WTC11 (cell line): Measurements from ENCODE around the gene CLK2. TPM values are rescaled to one million over a fixed set of nuclear protein-coding genes. Genes with fewer than 3 reads are reported as not detected.
A peak's percentile ranks its signal among the peaks of the same experiment; 100 is the strongest.
"Not testable (repeated sequence)": the region's sequence is repeated elsewhere in the genome, so short reads cannot be mapped to it uniquely, and the experiment has no call there.

ENCODE experiments used
- ATAC-seq: fragments of 200-7000 bp; cut with Tn5 transposase; 2 replicates; pipeline ENCODE4 v1.10.0; 2021; ENCODE audit warnings: mild to moderate bottlenecking, moderate library complexity
- CTCF ChIA-PET: fragments of 300-600 bp; sonication (Branson Sonifier 250); formaldehyde crosslinking; loops from one replicate; lab custom pipeline; 2021; ENCODE audit warnings: antibody characterized with exemption; lab: Charles Lee
- POLR2A ChIA-PET: fragments of 350-600 bp; sonication (Branson Sonifier 250); formaldehyde crosslinking; loops from one replicate; lab custom pipeline; 2021; ENCODE audit warnings: antibody characterized with exemption; lab: Charles Lee
- DNase-seq: peaks from one replicate; pipeline ENCODE4 v3.0.0; 2021; ENCODE audit warnings: low spot score
- H3K27ac Mint-ChIP-seq: 2 replicates; pipeline ENCODE4 v1.8.0; 2021; ENCODE audit warnings: mixed read lengths
- H3K27me3 Mint-ChIP-seq: 2 replicates; pipeline ENCODE4 v1.8.0; 2021; ENCODE audit warnings: low read depth, mild to moderate bottlenecking, moderate library complexity, mixed read lengths
- H3K36me3 Mint-ChIP-seq: 2 replicates; pipeline ENCODE4 v1.8.0; 2021; ENCODE audit warnings: mixed read lengths
- H3K4me1 Mint-ChIP-seq: 2 replicates; pipeline ENCODE4 v1.8.0; 2022; ENCODE audit warnings: mixed read lengths
- H3K4me3 Mint-ChIP-seq: 2 replicates; pipeline ENCODE4 v1.8.0; 2021; ENCODE audit warnings: mild to moderate bottlenecking, moderate library complexity, mixed read lengths
- H3K9me3 Mint-ChIP-seq: 2 replicates; pipeline ENCODE4 v1.8.0; 2021; ENCODE audit warnings: mixed read lengths
- CREB1 ChIP-seq: sonication (generic); formaldehyde crosslinking; IDR thresholded peaks from 2 replicates; pipeline ENCODE4 v1.8.0; 2023; ENCODE audit warnings: mild to moderate bottlenecking, missing genetic modification reagents
- KAT7 ChIP-seq: sonication (generic); formaldehyde crosslinking; IDR thresholded peaks from 2 replicates; pipeline ENCODE4 v1.8.1; 2023; ENCODE audit warnings: missing genetic modification reagents, mild to moderate bottlenecking, borderline replicate concordance
- NR3C1 ChIP-seq: sonication (generic); formaldehyde crosslinking; conservative IDR thresholded peaks from 2 replicates; pipeline ENCODE4 v1.8.1; 2023; ENCODE audit warnings: low read depth, mild to moderate bottlenecking, missing genetic modification reagents
- USF1 ChIP-seq: sonication (generic); formaldehyde crosslinking; IDR thresholded peaks from 2 replicates; pipeline ENCODE4 v1.8.0; 2022; ENCODE audit warnings: mild to moderate bottlenecking, missing genetic modification reagents
- ZNF121 ChIP-seq: sonication (generic); formaldehyde crosslinking; IDR thresholded peaks from 2 replicates; pipeline ENCODE4 v1.8.0; 2023; ENCODE audit warnings: missing genetic modification reagents
- total RNA-seq: library from RNA; stranded (reverse); gene quantifications from 3 replicates; pipeline ENCODE4 v1.2.3, GENCODE V29; 2021
- TF ChIP-seq, protein P1 (sequence below): sonication (generic); formaldehyde crosslinking; IDR thresholded peaks from 2 replicates; pipeline ENCODE4 v1.8.1; 2023; ENCODE audit warnings: mild to moderate bottlenecking, missing genetic modification reagents, moderate library complexity
- TF ChIP-seq, protein P2 (sequence below): sonication (generic); formaldehyde crosslinking; IDR thresholded peaks from 2 replicates; pipeline ENCODE4 v1.8.1; 2023; ENCODE audit warnings: mild to moderate bottlenecking, missing genetic modification reagents
- TF ChIP-seq, protein P3 (sequence below): sonication (generic); formaldehyde crosslinking; IDR thresholded peaks from 2 replicates; pipeline ENCODE4 v1.8.0; 2023; ENCODE audit warnings: missing genetic modification reagents

Gene CLK2
- total RNA-seq, 1 experiment from 2014 or later = 74.4 TPM

DNA sequence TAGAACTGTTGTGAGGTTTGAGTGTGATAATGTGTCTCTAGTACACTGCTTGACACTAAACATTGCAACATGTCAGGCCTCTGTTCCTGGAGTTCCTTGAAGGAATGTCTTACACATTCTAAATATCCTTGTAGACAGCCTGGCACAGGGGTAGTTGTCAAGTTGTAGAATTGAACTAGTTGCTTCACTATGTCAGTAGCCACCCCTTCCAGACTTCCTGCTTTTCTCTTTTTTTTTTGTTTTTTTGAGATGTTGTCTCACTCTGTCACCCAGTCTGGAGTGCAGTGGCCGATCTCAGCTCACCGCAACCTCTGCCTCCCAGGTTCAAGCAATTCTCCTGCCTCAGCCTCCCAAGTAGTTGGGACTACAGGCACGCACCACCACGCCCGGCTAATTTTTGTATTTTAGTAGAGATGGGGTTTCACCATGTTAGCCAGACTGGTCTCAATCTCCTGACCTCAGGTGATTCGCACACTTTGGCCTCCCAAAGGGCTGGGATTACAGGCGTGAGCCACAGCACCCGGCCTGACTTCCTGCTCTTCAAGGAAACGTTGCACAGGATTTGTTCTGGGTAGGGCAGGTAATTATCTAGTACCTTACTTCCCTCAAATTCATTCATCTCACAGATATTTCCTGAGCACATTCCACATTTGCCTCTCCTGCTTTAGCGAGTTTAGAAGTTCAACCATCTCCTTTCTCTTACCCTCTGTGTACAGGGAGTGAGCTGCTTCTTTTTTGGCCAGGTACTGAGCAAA lies 52.9 kb downstream of the CLK2 start:
- POLR2A ChIA-PET, ATAC-seq: not testable (repeated sequence)

DNA sequence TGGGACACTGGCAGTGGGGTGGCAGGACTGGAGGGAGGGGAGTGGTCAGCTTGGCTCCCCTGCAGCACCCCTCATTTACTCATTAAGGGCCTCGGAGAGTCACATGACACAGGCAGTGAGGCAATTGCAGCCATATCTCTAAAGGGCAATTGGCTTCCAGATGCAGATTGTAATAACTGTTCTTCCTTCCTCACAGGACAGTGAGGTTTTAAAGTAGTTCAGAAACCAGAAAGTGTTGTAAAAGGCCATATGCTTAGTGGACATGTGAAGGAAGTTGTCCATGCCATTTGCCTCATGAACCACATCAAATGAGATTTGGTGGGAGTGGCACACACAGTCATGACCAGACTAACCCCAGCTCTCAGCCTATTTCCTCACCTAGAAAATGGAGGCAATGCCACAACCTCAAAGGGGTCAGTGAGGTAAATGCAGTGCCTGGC lies 53.7 kb downstream of the CLK2 start:
- H3K36me3 Mint-ChIP-seq = peaks cover 5% of the 10 kb centered on the region
- no peak for TF ChIP-seq NR3C1 (CRISPR knock-in tag)
- no peak for TF ChIP-seq ZNF121 (CRISPR knock-in tag)
- TF ChIP-seq USF1 = peak; percentile 95
- TF ChIP-seq, protein P1, sequence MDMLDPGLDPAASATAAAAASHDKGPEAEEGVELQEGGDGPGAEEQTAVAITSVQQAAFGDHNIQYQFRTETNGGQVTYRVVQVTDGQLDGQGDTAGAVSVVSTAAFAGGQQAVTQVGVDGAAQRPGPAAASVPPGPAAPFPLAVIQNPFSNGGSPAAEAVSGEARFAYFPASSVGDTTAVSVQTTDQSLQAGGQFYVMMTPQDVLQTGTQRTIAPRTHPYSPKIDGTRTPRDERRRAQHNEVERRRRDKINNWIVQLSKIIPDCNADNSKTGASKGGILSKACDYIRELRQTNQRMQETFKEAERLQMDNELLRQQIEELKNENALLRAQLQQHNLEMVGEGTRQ (CRISPR knock-in tag) = peak; percentile 95
- TF ChIP-seq CREB1 (CRISPR knock-in tag) = no peak
- peaks cover 12% of the 10 kb centered on the region for H3K4me1 Mint-ChIP-seq
- H3K4me3 Mint-ChIP-seq = peak overlapping the region; percentile 56
- ChIA-PET CTCF (interaction anchor here (1.0 to 2.6 kb wide), 5 partner anchors 13 to 47 kb away, joined by 3 to 14 read pairs (median 8); partner anchors contain the start of genes KRTCAP2 and THBS3), POLR2A (interaction anchor here (0.7 to 1.5 kb wide), 3 partner anchors 16 to 25 kb away, joined by 3 to 4 read pairs (median 3); no protein-coding TSS in a partner anchor)
- peak; percentile 27 for DNase-seq
- no peaks in the 10 kb centered on the region for H3K27me3 Mint-ChIP-seq
- ATAC-seq = peak; percentile 68
- H3K27ac Mint-ChIP-seq = peak overlapping the region; percentile 82
- H3K9me3 Mint-ChIP-seq = no peaks in the 10 kb centered on the region

More for the DNA sequence above, 52.9 kb downstream of the CLK2 start:
- Mint-ChIP-seq H3K4me1 (peaks cover 16% of the 10 kb centered on the region), H3K27ac (peak overlapping the region; percentile 45; the same call in 1 of the 2 replicates)
- not testable (repeated sequence) for DNase-seq, H3K36me3 Mint-ChIP-seq, H3K27me3 Mint-ChIP-seq, H3K9me3 Mint-ChIP-seq, H3K4me3 Mint-ChIP-seq
- CTCF ChIA-PET = interaction anchor here (1.5 kb wide), 1 partner anchor 30 kb away, joined by 6 read pairs; no protein-coding TSS in a partner anchor

DNA sequence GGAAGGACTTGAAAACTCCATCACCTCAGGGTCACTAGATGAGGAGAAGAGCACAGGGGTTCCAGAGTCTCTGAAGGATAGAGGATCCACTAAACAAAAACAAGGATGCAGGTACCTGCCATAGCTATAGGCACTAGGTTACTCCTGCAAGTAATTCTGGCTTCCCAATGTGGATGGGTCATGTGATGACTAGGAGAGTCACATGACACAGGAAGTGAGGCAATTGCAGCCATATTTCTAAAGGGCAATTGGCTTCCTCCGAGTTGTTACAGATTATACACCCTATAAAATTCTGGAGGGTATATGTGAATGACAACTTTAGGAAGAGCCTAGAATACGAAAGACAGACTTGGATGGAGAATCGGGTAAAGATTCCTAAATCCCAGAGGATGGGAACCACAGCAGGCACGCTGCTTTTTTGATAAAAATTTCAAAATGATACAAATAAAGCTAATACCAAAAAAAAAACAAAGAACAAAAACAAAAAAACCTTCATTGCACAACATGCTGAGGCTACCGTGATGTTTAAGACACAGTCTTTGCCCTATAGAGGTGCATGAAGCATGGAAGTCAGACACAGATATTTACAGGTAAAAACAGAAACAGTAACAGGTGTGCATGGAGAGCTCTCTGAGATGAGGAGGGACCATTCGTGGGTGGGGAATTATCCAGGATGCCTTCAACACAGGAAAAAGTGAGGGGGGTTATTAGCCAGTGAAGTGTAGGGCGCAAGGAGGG lies 54.3 kb downstream of the CLK2 start:
- ATAC-seq (peak; percentile 28), DNase-seq (no peak)
- ChIA-PET CTCF (interaction anchor here (1.0 to 2.6 kb wide), 5 partner anchors 12 to 46 kb away, joined by 3 to 14 read pairs (median 8); partner anchors contain the start of genes KRTCAP2 and THBS3), POLR2A (interaction anchor here (0.7 to 1.5 kb wide), 3 partner anchors 15 to 24 kb away, joined by 3 to 4 read pairs (median 3); no protein-coding TSS in a partner anchor)
- Mint-ChIP-seq H3K9me3 (no peaks in the 10 kb centered on the region), H3K4me3 (peak overlapping the region; percentile 56), H3K4me1 (peaks cover 12% of the 10 kb centered on the region), H3K36me3 (peaks cover 5% of the 10 kb centered on the region), H3K27ac (peak overlapping the region; percentile 82), H3K27me3 (no peaks in the 10 kb centered on the region)
- TF ChIP-seq, protein P2, sequence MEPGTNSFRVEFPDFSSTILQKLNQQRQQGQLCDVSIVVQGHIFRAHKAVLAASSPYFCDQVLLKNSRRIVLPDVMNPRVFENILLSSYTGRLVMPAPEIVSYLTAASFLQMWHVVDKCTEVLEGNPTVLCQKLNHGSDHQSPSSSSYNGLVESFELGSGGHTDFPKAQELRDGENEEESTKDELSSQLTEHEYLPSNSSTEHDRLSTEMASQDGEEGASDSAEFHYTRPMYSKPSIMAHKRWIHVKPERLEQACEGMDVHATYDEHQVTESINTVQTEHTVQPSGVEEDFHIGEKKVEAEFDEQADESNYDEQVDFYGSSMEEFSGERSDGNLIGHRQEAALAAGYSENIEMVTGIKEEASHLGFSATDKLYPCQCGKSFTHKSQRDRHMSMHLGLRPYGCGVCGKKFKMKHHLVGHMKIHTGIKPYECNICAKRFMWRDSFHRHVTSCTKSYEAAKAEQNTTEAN = no peak
- TF ChIP-seq KAT7 (CRISPR knock-in tag) (no peak), USF1 (peak; percentile 98)
- TF ChIP-seq, protein P1 (CRISPR knock-in tag) = peak; percentile 97
- TF ChIP-seq, protein P3, sequence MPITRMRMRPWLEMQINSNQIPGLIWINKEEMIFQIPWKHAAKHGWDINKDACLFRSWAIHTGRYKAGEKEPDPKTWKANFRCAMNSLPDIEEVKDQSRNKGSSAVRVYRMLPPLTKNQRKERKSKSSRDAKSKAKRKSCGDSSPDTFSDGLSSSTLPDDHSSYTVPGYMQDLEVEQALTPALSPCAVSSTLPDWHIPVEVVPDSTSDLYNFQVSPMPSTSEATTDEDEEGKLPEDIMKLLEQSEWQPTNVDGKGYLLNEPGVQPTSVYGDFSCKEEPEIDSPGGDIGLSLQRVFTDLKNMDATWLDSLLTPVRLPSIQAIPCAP (CRISPR knock-in tag) = no peak

DNA sequence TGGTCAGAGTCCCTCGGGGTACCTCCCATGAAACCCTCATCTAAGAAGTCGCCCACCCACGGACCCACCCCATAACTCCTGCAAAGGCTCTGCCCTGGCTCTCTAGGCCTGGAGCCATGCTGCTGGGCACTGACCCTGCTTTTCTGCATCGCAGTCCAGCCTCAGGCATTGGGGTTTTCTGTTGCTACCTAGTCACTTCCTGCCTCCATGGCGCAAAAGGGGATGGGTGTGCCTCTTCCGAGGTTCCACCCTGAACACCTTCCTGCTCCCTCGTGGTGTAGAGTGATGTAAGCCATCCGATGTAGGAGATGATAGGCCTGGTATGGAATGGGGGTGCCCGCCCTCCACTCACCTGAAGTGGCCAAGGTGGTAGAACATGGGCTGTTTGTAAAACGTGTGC lies 58.6 kb downstream of the CLK2 start:
- H3K4me3 Mint-ChIP-seq, H3K9me3 Mint-ChIP-seq, CTCF ChIA-PET, H3K27me3 Mint-ChIP-seq, POLR2A ChIA-PET, H3K36me3 Mint-ChIP-seq, H3K27ac Mint-ChIP-seq, DNase-seq, ATAC-seq: not testable (repeated sequence)
- peaks cover 10% of the 10 kb centered on the region for H3K4me1 Mint-ChIP-seq

Other genes with a start within 250 kb of the CLK2 start
- gene DCST2, start 239.7 kb downstream of the CLK2 start, total RNA-seq = 0.83 to 1.8 TPM (median 1.6 TPM) in 3 replicates
- 0.15 TPM in 1 of 3 replicates, not detected in the others for gene DCST1, start 239.7 kb downstream of the CLK2 start, total RNA-seq
- gene ADAM15, start 222.2 kb downstream of the CLK2 start, total RNA-seq = 32.1 to 38.4 TPM (median 33.2 TPM) in 3 replicates
- gene EFNA4, start 209.8 kb downstream of the CLK2 start, total RNA-seq = 19.5 to 22.7 TPM (median 22.3 TPM) in 3 replicates
- gene EFNA3, start 194.7 kb downstream of the CLK2 start, total RNA-seq = 12.5 to 15.4 TPM (median 15.4 TPM) in 3 replicates
- 6.0 to 7.3 TPM (median 6.5 TPM) in 3 replicates for gene EFNA1, start 145.6 kb downstream of the CLK2 start, total RNA-seq
- 39.0 to 47.8 TPM (median 46.0 TPM) in 3 replicates for gene SLC50A1, start 137.7 kb downstream of the CLK2 start, total RNA-seq
- gene DPM3, start 133.0 kb downstream of the CLK2 start, total RNA-seq = 70.6 to 79.8 TPM (median 73.5 TPM) in 3 replicates
- 104 to 161 TPM (median 147 TPM) in 3 replicates for gene KRTCAP2, start 100.2 kb downstream of the CLK2 start, total RNA-seq
- gene TRIM46, start 99.7 kb downstream of the CLK2 start, total RNA-seq = 20.3 to 22.1 TPM (median 21.4 TPM) in 3 replicates
- 4.0 to 5.3 TPM (median 5.3 TPM) in 3 replicates for gene THBS3, start 65.6 kb downstream of the CLK2 start, total RNA-seq
- gene MTX1, start 64.8 kb downstream of the CLK2 start, total RNA-seq = 57.5 to 62.8 TPM (median 60.4 TPM) in 3 replicates
- 65.3 to 67.8 TPM (median 66.6 TPM) in 3 replicates for gene ENTREP3, start 18.0 kb downstream of the CLK2 start, total RNA-seq
- 50.0 to 58.8 TPM (median 52.2 TPM) in 3 replicates for gene SCAMP3, start 11.1 kb downstream of the CLK2 start, total RNA-seq
- gene HCN3, start 4.0 kb upstream of the CLK2 start, total RNA-seq = 5.9 to 7.3 TPM (median 6.3 TPM) in 3 replicates
- 1.5 to 2.5 TPM (median 1.6 TPM) in 3 replicates for gene PKLR, start 27.9 kb upstream of the CLK2 start, total RNA-seq
- 342 to 366 TPM (median 354 TPM) in 3 replicates for gene FDPS, start 35.4 kb upstream of the CLK2 start, total RNA-seq
- 51.4 to 68.8 TPM (median 55.3 TPM) in 3 replicates for gene RUSC1, start 47.4 kb upstream of the CLK2 start, total RNA-seq